ENCODE data around the gene CDK14. TPM values are rescaled to one million over a fixed set of nuclear protein-coding genes. Genes with fewer than 3 reads are reported as not detected.
"Not testable (repeated sequence)": the region's sequence is repeated elsewhere in the genome, so short reads cannot be mapped to it uniquely, and the experiment has no call there.

The CDK14 gene
- total and polyA plus RNA-seq, 8 donors = 0.58 to 43.9 (median 12.2) TPM

GRCh38 chr7:90797596-90797995 lies 201.5 kb downstream of the CDK14 start:
- peaks cover 0 to 18% (median 10%) of the 10 kb centered on the region in 4 donors for H3K9me3 ChIP-seq
- no peak overlapping the region for H3K4me3 ChIP-seq
- no peak overlapping the region for H3K27ac ChIP-seq
- intact Hi-C loops (cut with DNase I; ENCODE audit: low total_unique reads) = no loop called here
- WGBS, 5 donors = 77 to 84% (median 81%) methylated on average over 2 of the region's 2 CpGs
- H3K4me1 ChIP-seq = no peaks in the 10 kb centered on the region
- peaks cover 0 to 11% (median under 1%) of the 10 kb centered on the region in 4 donors for H3K36me3 ChIP-seq
- no peaks in the 10 kb centered on the region for H3K27me3 ChIP-seq
- DNase-seq = no peak
- TF ChIP-seq CTCF (IDR thresholded peaks at IDR 0.05) (no peak), EP300 (IDR thresholded peaks at IDR 0.05) (no peak), POLR2AphosphoS5 (IDR thresholded peaks at IDR 0.05) (no peak), POLR2A (IDR thresholded peaks at IDR 0.05) (no peak)

GRCh38 chr7:90804370-90804769 lies 208.2 kb downstream of the CDK14 start:
- Histone ChIP-seq H3K4me3 (no peak overlapping the region), H3K36me3 (peaks cover 0 to 7% (median 0%) of the 10 kb centered on the region in 4 donors), H3K9me3 (no peaks in the 10 kb centered on the region), H3K4me1 (no peaks in the 10 kb centered on the region), H3K27ac (no peak overlapping the region), H3K27me3 (no peaks in the 10 kb centered on the region)
- intact Hi-C loops (cut with DNase I; ENCODE audit: low total_unique reads) = no loop called here
- 28 to 48% (median 30%) methylated on average over 1 of the region's 1 CpG for WGBS, 5 donors
- TF ChIP-seq POLR2A (IDR thresholded peaks at IDR 0.05) = no peak
- TF ChIP-seq CTCF (IDR thresholded peaks at IDR 0.05) = no peak
- no peak for TF ChIP-seq POLR2AphosphoS5 (IDR thresholded peaks at IDR 0.05)
- TF ChIP-seq EP300 (IDR thresholded peaks at IDR 0.05) = no peak
- no peak for DNase-seq

- H3K4me3 ChIP-seq; intact Hi-C loops (cut with DNase I; ENCODE audit: low total_unique reads): not testable (repeated sequence)
- WGBS, 5 donors = 90 to 94% (median 94%) methylated on average over 2 of the region's 2 CpGs
These were observed 219.4 kb downstream of the CDK14 start for GRCh38 chr7:90815552-90815951.

GRCh38 chr7:90816511-90817142 lies 220.5 kb downstream of the CDK14 start:
- Histone ChIP-seq H3K9me3 (no peaks in the 10 kb centered on the region), H3K4me1 (peaks cover 0 to 9% (median 0%) of the 10 kb centered on the region in 4 donors), H3K36me3 (no peaks in the 10 kb centered on the region), H3K27ac (no peak overlapping the region), H3K4me3 (no peak overlapping the region), H3K27me3 (no peaks in the 10 kb centered on the region)
- peak in 1 of 2 donors; percentile 14 for DNase-seq
- no peak for TF ChIP-seq POLR2A (IDR thresholded peaks at IDR 0.05)
- TF ChIP-seq EP300 (IDR thresholded peaks at IDR 0.05) = no peak
- no peak for TF ChIP-seq POLR2AphosphoS5 (IDR thresholded peaks at IDR 0.05)
- no peak for TF ChIP-seq CTCF (IDR thresholded peaks at IDR 0.05)
- intact Hi-C loops (cut with DNase I; ENCODE audit: low total_unique reads) = no loop called here
- 74 to 83% (median 74%) methylated on average over 6 of the region's 6 CpGs for WGBS, 5 donors

More at GRCh38 chr7:90815552-90815951, 219.4 kb downstream of the CDK14 start:
- not testable (repeated sequence) for H3K36me3 ChIP-seq, H3K27me3 ChIP-seq, H3K4me1 ChIP-seq, H3K27ac ChIP-seq, H3K9me3 ChIP-seq, DNase-seq

GRCh38 chr7:90817151-90817550 lies 221.0 kb downstream of the CDK14 start:
- Histone ChIP-seq H3K4me3 (no peak overlapping the region), H3K27ac (no peak overlapping the region), H3K4me1 (peaks cover 0 to 12% (median 0%) of the 10 kb centered on the region in 4 donors), H3K9me3 (no peaks in the 10 kb centered on the region), H3K27me3 (no peaks in the 10 kb centered on the region), H3K36me3 (no peaks in the 10 kb centered on the region)
- DNase-seq = no peak
- intact Hi-C loops (cut with DNase I; ENCODE audit: low total_unique reads) = no loop called here
- TF ChIP-seq EP300 (IDR thresholded peaks at IDR 0.05) (no peak), POLR2A (IDR thresholded peaks at IDR 0.05) (no peak), CTCF (IDR thresholded peaks at IDR 0.05) (no peak), POLR2AphosphoS5 (IDR thresholded peaks at IDR 0.05) (no peak)
- 79 to 91% (median 90%) methylated on average over 4 of the region's 4 CpGs for WGBS, 5 donors

Measured in stomach (tissue), 9 donors.